Left ventricle myocardium inferior (tissue), 1 donor: Measurements from ENCODE around the gene ZNF609. TPM values are rescaled to one million over a fixed set of nuclear protein-coding genes. Genes with fewer than 3 reads are reported as not detected.
A peak's percentile ranks its signal among the peaks of the same experiment; 100 is the strongest.

Experiments used
- DNase-seq: peaks from one replicate; pipeline ENCODE4 v3.0.0-alpha.2; 2020
- H3K27ac ChIP-seq: fragments of 200-600 bp; replicated peaks from 2 replicates; pipeline ENCODE4 v1.8.0; 2021
- H3K27me3 ChIP-seq: fragments of 200-600 bp; 2 replicates; pipeline ENCODE4 v1.8.0; 2021; ENCODE audit warnings: low read depth
- H3K36me3 ChIP-seq: fragments of 200-600 bp; 2 replicates; pipeline ENCODE4 v1.8.0; 2021
- H3K4me1 ChIP-seq: fragments of 200-600 bp; 2 replicates; pipeline ENCODE4 v1.8.0; 2021
- H3K4me3 ChIP-seq: fragments of 200-600 bp; 2 replicates; pipeline ENCODE4 v1.8.0; 2021; ENCODE audit warnings: mild to moderate bottlenecking, moderate library complexity
- H3K9me3 ChIP-seq: fragments of 200-600 bp; replicated peaks from 2 replicates; pipeline ENCODE4 v1.8.0; 2021
- CTCF ChIP-seq: fragments of 200-600 bp; IDR thresholded peaks from 2 replicates; pipeline ENCODE4 v1.8.0; 2021; ENCODE audit warnings: antibody characterized with exemption, mild to moderate bottlenecking, borderline replicate concordance
- intact Hi-C: fragments of 100-400 bp; cut with micrococcal nuclease; formaldehyde crosslinking; loops from one replicate; pipeline ENCODE4 v1.11.0; 2022
- total RNA-seq: library from RNA; stranded (reverse); fragmentation: NEBNext Ultra II Directional; extraction: Animal tissue kit (Norgen Biotek cat#: 25700); gene quantifications from one replicate; pipeline ENCODE4 v1.2.1, GENCODE V29; 2021
- donor health status: DM: no; HTN: yes; CAD: no; lungs with severe emphysema.

ZNF609 gene
- total RNA-seq, 1 donor from 2014 or later = 14.7 TPM

- Histone ChIP-seq H3K4me3 (no peak overlapping the region), H3K9me3 (no peaks in the 10 kb centered on the region), H3K36me3 (no peaks in the 10 kb centered on the region), H3K27me3 (no peaks in the 10 kb centered on the region), H3K4me1 (peaks cover 38% of the 10 kb centered on the region), H3K27ac (peak overlapping the region; percentile 57)
- intact Hi-C loops = no loop called here
- no peak for DNase-seq
- TF ChIP-seq CTCF = no peak
Observed at GRCh38 chr15:64522226-64522823, 61.9 kb downstream of the ZNF609 start.

- Histone ChIP-seq H3K4me3 (no peak overlapping the region), H3K36me3 (no peaks in the 10 kb centered on the region), H3K4me1 (peaks cover 38% of the 10 kb centered on the region), H3K27ac (peak overlapping the region; percentile 57), H3K9me3 (no peaks in the 10 kb centered on the region), H3K27me3 (no peaks in the 10 kb centered on the region)
- no peak for DNase-seq
- intact Hi-C loops = no loop called here
- TF ChIP-seq CTCF = no peak
Observed at GRCh38 chr15:64523240-64523639, 62.9 kb downstream of the ZNF609 start.

- intact Hi-C loops = no loop called here
- Histone ChIP-seq H3K4me1 (peaks cover 31% of the 10 kb centered on the region), H3K27me3 (no peaks in the 10 kb centered on the region), H3K9me3 (no peaks in the 10 kb centered on the region), H3K36me3 (no peaks in the 10 kb centered on the region), H3K4me3 (no peak overlapping the region), H3K27ac (no peak overlapping the region)
- no peak for DNase-seq
- TF ChIP-seq CTCF = no peak
Observed at GRCh38 chr15:64524778-64525177, 64.4 kb downstream of the ZNF609 start.

- H3K27ac ChIP-seq = no peak overlapping the region
- H3K36me3 ChIP-seq = no peaks in the 10 kb centered on the region
- no peak for DNase-seq
- peaks cover 26% of the 10 kb centered on the region for H3K4me1 ChIP-seq
- no peak for TF ChIP-seq CTCF
- no peaks in the 10 kb centered on the region for H3K27me3 ChIP-seq
- intact Hi-C loops = no loop called here
- no peaks in the 10 kb centered on the region for H3K9me3 ChIP-seq
- no peak overlapping the region for H3K4me3 ChIP-seq
Observed at GRCh38 chr15:64525828-64526530, 65.6 kb downstream of the ZNF609 start.

- Histone ChIP-seq H3K27me3 (no peaks in the 10 kb centered on the region), H3K36me3 (no peaks in the 10 kb centered on the region), H3K4me3 (no peak overlapping the region), H3K27ac (no peak overlapping the region), H3K4me1 (peaks cover 20% of the 10 kb centered on the region), H3K9me3 (no peaks in the 10 kb centered on the region)
- intact Hi-C loops = no loop called here
- no peak for DNase-seq
- no peak for TF ChIP-seq CTCF
Observed at GRCh38 chr15:64527263-64527984, 67.0 kb downstream of the ZNF609 start.
